ENCODE results near the gene VAV2.

VAV2 gene

DNA sequence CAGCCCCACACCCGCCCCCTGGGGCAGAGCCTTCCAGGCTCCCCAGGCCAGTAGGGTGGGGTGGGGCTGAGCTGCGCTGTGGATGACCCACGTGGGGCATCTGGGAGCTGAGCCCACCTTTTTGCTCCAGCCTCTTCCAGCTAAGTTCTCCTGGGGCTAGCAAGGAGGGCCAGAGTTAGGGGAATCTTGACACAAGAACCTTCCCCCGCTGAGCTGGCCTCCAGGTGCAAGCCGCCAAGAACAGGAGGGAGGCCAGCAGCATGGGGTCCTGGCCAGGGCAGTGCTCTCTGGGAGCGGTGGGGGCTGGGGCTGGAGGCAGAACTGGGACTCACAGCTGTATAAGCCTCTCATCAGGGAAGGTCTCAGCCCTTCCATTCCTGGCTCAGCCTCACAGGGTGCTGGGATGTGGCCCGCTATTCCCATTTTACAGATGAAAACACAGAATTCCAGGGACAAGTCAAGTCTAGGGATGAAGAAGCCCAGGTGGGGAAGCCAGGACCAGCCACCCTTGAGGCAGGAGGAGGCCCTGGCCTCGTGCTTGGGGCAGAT is 275.5 kb downstream of the VAV2 start:
- TF ChIP-seq, protein P1, sequence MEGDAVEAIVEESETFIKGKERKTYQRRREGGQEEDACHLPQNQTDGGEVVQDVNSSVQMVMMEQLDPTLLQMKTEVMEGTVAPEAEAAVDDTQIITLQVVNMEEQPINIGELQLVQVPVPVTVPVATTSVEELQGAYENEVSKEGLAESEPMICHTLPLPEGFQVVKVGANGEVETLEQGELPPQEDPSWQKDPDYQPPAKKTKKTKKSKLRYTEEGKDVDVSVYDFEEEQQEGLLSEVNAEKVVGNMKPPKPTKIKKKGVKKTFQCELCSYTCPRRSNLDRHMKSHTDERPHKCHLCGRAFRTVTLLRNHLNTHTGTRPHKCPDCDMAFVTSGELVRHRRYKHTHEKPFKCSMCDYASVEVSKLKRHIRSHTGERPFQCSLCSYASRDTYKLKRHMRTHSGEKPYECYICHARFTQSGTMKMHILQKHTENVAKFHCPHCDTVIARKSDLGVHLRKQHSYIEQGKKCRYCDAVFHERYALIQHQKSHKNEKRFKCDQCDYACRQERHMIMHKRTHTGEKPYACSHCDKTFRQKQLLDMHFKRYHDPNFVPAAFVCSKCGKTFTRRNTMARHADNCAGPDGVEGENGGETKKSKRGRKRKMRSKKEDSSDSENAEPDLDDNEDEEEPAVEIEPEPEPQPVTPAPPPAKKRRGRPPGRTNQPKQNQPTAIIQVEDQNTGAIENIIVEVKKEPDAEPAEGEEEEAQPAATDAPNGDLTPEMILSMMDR (IDR thresholded peaks at IDR 0.05; ENCODE audit: low read depth, low read length): no peak
- H3K4me3 ChIP-seq (ENCODE audit: low read depth, low read length): no peak overlapping the region

DNA sequence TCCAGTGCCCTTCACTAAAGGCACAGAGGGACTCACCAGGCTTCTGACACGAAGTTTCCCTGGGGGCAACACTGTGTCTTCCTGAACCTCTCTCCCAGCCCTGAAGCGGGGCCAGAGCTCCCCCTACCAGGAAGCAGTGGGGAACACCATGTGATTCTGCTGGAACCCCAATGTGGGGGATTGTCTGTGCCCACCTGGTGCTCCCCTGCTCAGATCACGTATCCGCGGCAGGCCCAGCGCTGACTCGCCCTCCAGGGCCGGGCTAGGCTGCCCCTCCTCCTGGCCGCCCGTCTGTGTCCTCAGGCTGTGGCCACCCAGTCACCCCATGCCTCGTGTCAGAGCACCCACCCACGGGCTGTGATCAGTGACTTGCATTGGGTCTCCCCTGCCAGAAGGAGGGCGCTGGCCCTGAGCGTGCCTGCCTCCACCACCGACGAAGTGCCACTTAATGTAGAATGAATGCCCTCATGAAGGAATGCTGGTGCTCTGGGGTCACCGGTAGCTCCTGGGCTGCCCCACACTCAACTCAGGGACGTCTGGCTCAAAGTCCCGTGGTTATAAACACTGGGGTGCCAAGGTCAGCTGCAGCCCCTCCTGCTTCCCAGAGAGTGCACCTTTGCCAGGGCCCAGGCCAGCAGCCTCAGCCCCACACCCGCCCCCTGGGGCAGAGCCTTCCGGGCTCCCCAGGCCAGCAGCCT is 276.1 kb downstream of the VAV2 start:
- no peak overlapping the region for H3K4me3 ChIP-seq (ENCODE audit: low read depth, low read length)
- TF ChIP-seq, protein P1 (IDR thresholded peaks at IDR 0.05; ENCODE audit: low read depth, low read length): peak; percentile 38; the same call in 1 of the 2 replicates

DNA sequence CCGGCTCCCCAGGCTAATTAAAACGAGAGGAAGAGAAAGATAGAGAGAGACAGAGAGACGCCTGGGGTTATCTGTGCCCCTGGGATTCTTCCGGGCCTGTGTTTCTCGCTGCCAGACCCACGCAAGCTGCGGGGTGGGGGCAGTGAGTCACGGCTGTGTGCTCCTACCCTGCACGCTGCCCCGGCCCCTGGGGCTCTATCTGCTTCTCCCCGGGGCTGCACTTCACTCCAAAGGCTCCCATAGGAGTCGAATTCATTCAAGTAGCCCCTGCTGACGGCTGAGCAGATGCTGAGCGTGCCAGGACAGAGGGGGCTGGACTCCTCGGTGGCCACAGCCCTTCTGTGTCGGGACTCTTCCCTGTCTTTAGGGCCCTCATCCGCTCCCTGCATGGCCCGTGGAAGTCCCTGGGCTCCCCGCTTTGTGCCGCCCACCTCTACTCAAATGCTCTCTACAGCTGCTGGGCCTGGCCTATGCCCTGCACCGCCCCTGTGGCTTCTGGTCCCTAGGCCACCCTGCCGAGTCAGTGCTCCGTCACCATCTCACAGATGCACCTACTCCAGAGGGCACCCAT is 276.7 kb downstream of the VAV2 start:
- no peak overlapping the region for H3K4me3 ChIP-seq (ENCODE audit: low read depth, low read length)
- TF ChIP-seq, protein P1 (IDR thresholded peaks at IDR 0.05; ENCODE audit: low read depth, low read length): no peak

DNA sequence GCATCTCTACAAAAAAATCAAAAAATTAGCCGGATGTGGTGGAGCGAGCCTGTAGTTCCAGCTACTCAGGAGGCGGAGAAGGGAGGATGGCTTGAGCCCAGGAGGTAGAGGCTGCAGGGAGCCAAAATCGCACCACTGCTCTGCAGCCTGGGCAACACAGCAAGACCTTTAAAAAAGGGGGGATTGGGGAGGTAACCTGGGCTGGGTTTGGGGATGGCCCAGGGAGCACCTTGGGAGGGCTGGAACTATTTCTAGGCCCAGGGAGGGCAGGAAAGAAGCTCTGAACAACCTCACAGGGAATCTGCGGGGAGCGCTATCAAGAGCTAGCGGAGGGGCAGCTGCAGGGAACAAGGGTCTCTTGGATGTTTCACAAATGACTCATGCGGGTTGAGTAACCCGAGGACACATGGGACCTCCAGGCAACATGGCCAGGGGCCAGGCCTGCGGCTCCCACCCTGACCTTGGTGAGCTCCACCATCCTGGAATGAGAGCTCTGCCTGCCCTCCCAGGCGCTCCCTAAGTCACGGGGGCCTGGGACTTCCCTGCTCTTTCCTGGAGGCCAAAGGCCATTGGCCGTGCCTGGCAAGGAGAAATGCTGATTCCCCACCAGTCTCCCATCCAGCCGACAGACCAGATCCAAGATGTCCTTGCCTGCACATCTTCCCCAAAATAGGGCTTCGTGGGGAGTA is 277.4 kb downstream of the VAV2 start:
- H3K4me3 ChIP-seq (ENCODE audit: low read depth, low read length): no peak overlapping the region
- TF ChIP-seq, protein P1 (IDR thresholded peaks at IDR 0.05; ENCODE audit: low read depth, low read length): no peak

DNA sequence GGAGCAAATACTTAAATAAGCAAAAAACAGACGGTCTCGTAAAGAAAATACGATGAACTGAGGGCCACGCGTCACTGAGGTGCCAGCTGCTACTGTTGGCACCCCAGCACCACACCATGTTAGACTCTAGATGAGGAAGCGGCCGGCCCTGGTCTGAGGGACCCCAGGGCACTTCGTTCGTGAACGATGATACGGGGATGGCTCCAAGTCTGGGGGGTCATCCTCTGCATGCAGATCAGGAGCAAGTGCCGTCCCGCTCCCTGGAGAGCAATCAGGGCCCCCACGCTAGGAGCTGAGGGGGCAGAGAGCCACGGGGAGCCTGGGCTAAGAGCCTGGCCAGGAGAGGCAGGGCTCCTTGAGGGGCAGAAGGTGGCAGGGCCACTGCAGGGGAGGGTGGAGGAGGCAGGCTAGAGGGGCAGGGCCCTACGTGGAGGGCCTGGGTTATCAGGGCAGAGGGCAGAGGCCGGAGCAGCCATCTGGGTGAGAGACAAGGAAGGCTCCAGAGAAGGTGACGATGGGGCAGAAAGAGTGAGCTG is 278.1 kb downstream of the VAV2 start:
- H3K4me3 ChIP-seq (ENCODE audit: low read depth, low read length): no peak overlapping the region
- TF ChIP-seq, protein P1 (IDR thresholded peaks at IDR 0.05; ENCODE audit: low read depth, low read length): no peak

DNA sequence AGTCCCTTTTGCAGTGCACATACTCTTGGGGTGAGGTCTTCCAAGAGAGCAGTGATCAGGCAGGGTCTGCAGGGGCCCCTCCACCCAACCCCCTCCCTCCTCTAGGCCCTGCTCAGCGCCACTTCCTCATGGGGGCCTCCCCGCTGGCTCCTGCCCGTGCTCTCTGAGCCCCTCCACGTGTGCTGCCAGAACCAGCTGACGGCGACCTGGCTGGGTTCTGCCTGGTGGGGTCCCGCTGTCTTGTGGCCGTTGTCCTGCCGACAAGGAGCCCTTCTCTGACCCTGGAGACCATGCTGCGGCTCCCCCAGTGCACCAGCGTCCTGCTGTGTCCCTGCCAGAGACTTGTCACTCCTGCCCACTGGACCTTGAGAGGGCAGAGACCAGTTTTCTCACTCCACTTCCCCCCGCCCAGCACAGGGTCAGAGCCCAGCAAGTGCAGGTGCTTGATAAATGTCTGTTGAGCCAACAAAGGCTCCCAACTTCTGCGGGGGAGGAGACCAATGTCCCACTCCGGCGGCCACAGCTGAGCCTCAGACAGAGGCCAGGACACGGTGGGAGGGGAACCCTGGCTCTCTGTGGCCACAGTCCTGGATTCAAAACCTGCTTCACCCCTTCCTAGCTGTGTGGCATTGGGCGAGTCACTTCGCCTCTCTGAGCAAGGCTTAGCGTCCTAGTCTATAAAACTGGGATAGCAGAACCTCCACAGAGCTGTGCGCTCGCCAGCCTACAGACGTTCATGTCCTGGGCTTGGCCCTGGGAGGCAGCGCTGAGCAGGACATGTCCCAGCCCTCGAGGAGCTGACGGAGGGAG is 278.8 kb downstream of the VAV2 start:
- TF ChIP-seq, protein P1 (IDR thresholded peaks at IDR 0.05; ENCODE audit: low read depth, low read length): no peak

More for the DNA sequence above, 278.8 kb downstream of the VAV2 start:
- no peak overlapping the region for H3K4me3 ChIP-seq (ENCODE audit: low read depth, low read length)
